AG09309 (cell line): ENCODE measurements around the gene SESTD1.

Experiments
- DNase-seq: peaks from one replicate; pipeline ENCODE4 v3.0.0-alpha.2; 2010; ENCODE audit warnings: low read depth
- H3K4me3 ChIP-seq: 2 replicates; pipeline ENCODE4 v1.5.1; 2011; ENCODE audit warnings: mild to moderate bottlenecking, low read depth, low read length, moderate library complexity; ENCODE audit not compliant: control insufficient read depth
- TF ChIP-seq, protein P1 (sequence below): IDR thresholded peaks from 2 replicates; pipeline ENCODE4 v1.5.1; 2011; ENCODE audit warnings: mild to moderate bottlenecking, low read depth, low read length, inconsistent platforms; ENCODE audit not compliant: insufficient read depth, control insufficient read depth; ENCODE audit errors: missing control alignments

Gene SESTD1

DNA sequence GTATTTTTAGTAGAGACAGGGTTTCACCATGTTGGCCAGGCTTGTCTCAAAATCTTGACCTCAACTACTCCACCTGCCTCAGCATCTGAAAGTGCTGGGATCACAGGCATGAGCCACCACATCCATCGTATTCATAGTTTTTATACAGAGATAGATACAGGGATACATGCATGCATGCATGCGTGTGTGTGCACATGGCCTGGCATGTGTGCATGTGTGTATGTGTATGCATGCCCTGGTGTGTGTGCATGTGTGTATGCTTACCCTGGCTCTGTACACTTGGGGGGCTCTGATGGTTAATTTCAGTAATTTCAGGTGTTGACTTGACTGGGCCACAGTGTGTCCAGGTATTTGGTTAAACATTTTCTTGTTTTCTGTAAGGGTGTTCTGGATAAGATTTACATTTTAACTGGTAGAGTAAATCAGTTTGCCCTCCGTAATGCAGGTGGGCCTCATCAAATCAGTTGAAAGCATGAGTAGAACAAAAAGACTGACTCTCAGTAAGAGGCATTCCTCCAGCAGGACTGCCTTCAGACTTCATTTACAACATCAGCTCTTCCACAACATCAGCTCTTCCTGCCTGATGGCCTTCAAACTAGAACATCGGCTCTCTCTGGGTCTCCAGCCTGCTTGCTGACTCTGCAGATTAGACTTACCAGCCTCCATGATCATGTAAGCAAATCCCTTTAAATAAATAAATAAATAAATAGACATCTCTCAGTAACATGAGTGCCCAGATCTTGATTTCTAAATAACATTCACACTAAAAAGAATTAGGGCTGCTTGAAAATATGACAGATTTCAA, 30.8 kb downstream of the SESTD1 start:
- TF ChIP-seq, protein P1, sequence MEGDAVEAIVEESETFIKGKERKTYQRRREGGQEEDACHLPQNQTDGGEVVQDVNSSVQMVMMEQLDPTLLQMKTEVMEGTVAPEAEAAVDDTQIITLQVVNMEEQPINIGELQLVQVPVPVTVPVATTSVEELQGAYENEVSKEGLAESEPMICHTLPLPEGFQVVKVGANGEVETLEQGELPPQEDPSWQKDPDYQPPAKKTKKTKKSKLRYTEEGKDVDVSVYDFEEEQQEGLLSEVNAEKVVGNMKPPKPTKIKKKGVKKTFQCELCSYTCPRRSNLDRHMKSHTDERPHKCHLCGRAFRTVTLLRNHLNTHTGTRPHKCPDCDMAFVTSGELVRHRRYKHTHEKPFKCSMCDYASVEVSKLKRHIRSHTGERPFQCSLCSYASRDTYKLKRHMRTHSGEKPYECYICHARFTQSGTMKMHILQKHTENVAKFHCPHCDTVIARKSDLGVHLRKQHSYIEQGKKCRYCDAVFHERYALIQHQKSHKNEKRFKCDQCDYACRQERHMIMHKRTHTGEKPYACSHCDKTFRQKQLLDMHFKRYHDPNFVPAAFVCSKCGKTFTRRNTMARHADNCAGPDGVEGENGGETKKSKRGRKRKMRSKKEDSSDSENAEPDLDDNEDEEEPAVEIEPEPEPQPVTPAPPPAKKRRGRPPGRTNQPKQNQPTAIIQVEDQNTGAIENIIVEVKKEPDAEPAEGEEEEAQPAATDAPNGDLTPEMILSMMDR = no peak
- no peak overlapping the region for H3K4me3 ChIP-seq
- DNase-seq = no peak

DNA sequence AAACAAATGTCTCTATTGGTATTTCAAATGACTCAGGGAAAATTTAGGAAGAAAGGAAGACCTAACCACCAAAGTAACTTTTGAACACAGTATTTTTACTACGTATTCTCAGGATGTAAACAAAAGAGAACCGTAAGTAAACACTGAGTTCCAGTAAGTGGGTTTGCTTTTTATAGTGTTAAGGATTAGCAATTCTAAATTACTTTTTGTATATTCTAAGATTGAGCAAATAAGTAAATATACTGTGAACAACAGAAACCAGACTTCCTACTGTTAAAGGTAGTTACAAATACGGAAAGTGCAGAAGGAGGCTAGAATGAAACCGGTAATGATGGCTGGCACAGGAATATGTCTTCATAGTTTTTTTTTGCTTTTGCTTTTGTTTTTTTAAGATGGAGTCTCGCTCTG, 31.5 kb downstream of the SESTD1 start:
- H3K4me3 ChIP-seq = no peak overlapping the region
- TF ChIP-seq, protein P1 = no peak
- no peak for DNase-seq

DNA sequence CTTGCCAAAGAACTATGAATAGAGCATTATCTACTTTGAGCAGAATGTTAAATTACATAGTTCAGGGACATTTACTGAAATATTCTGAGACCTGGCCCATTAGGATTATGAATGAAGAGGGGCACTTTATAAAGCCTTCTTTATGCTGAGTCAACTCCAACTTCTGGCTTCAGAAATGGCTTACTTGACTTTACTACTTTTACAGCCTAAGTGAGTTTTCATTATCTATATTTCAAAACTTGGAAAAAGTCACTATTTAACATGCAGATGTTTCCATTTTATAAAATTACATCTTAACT, 37.7 kb downstream of the SESTD1 start:
- TF ChIP-seq, protein P1 = no peak
- no peak overlapping the region for H3K4me3 ChIP-seq
- no peak for DNase-seq

DNA sequence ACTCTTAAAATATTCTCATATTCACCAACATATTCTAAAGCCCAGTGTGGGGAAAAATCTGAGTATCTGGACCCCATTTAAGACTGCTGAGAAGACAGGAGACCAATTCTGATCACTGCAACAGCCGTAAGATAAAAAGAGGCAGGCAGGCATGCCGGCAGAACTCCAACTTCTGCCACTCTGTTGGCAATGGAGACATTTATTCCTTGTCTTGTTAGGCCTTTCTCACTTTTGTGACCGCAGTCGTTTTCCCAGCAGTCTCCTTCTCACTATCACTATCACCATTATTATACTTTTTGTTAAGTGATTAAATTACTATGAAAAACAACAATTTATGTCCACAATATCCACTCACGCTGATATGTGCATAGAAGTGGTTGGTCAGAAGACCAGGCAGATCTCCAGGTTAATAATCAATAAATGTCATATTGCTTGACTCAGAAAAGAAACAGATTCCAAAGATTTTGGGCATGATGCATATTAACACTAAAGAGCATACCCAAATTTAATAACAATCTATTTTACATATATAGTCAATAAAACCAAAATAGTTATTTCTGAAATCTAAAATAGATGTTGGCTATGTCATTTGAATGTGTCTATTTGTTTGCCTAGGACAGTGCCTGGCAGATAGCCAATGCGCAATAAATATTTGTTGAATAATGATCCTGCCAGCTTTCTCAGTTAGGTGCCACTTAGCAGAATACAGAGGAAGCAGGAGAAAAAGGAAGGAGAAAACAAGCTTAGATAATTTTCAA, 38.2 kb downstream of the SESTD1 start:
- no peak for DNase-seq
- TF ChIP-seq, protein P1 = no peak
- no peak overlapping the region for H3K4me3 ChIP-seq

DNA sequence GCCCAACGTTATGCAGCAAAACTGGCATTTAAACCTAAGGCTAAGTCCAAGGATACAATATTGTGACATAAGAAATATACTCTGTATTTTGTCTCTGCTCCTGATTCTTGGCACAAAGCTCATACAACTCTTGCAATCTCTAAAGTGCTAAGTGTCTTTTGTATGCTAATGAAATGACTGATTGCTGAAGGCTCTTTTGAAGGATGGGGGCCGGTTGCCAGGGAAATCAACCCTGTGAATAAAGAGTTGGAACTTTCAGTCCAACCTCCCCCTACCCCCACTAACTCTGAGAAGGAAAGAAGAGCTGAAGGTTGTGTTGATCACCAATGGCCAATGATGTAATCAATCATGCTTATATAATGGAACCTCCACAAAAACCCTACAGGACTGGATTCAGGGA, 40.3 kb downstream of the SESTD1 start:
- H3K4me3 ChIP-seq = no peak overlapping the region
- TF ChIP-seq, protein P1 = no peak
- DNase-seq = no peak

DNA sequence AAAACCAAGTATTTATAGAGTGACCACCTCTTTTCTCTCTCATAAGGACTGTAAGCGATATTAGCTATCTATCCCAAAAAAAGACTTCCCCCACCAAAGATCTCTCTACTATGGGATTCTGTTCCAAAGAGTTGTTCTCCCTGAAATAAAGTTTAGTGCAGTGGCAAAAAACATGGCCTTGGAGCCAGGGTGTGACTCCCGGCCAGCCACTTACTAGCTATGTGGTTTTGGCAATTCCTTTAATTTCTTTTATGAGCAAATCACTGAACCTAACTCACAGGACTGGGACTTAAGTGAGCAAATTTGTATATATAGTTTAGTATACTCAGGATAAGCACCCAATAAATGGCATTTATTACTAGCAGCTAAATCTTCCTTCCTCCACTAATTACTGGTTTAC, 42.6 kb downstream of the SESTD1 start:
- TF ChIP-seq, protein P1 = no peak
- DNase-seq = no peak
- H3K4me3 ChIP-seq = no peak overlapping the region
